HG02588 (cell line): ENCODE measurements around the gene PTP4A2.

Experiments
- ATAC-seq: cut with Tn5 transposase; IDR thresholded peaks from one replicate; pipeline ENCODE4 v1.9.1; 2021; ENCODE audit warnings: mild to moderate bottlenecking, moderate library complexity; ENCODE audit not compliant: unreplicated experiment

Gene PTP4A2

DNA sequence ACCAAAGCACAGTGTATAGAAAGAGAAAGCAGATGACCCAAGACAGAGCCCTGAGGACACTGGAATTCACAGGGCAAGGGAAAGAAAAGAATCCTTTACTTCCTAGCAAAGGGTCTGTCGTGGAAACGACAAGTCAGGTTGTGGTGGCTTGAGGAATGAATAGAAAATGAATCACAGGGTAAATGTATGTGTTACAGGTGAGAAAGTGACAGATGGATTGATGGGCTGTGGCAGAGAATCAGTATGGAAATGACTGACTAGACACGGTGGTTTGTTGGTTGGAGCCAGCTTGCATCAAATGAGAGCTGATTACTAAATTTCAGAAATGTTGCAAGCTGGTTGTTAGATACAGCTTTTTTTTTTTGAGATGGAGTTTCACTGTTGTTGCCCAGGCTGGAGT lies 46.9 kb downstream of the PTP4A2 start:
- ATAC-seq: no peak

DNA sequence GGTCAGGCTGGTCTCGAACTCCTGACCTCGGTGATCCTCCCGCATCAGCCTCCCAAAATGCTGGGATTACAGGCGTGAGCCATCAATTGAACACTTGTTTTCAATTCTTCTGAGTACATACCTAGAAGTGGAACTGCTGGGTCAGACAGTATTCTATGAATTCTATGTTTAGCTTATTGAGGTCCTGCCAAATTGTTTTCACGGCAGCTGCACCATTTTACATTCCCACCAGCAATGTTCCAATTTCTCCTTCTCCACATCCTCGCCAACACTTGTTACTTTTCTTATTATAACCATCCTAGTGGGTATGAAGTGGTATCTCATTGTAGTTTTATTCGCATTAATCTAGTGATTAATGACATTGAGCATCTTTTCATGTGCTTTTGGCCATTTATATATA lies 49.9 kb downstream of the PTP4A2 start:
- no peak for ATAC-seq

DNA sequence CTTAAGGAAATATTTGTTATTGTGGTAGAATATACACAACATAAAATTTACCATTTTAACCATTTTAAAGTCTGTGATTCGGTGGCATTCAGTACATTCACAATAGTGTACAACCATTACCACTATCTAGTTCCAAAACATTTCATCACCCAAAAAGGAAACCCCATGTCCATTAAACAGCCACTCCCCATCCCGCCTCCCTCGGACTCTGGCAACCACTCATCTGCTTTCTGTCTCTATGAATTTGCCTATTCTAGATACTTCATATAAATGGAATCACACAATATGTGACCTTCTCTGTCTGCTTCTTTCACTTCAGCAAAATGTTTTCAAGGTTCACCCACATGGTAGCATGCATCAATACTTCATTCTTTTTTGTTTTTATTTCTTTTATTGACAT lies 51.3 kb downstream of the PTP4A2 start:
- no peak for ATAC-seq

DNA sequence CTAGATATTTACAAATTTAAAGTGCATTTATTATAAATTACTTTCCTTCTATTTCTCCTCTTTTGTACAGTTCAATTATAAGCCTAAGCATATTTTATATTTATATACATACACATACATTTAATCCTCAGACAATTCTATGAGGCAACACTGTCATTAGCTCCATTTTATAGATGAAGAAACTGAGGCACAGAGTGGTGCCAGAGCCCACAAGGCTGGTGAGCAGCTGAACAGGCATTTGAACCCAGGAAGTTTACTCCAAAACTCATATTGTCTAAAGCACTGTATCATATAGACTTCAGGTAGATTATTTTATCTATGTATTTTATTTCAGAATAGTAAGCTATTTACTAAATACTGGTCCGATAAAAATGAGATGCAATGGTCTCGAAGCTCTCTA lies 52.3 kb downstream of the PTP4A2 start:
- no peak for ATAC-seq

DNA sequence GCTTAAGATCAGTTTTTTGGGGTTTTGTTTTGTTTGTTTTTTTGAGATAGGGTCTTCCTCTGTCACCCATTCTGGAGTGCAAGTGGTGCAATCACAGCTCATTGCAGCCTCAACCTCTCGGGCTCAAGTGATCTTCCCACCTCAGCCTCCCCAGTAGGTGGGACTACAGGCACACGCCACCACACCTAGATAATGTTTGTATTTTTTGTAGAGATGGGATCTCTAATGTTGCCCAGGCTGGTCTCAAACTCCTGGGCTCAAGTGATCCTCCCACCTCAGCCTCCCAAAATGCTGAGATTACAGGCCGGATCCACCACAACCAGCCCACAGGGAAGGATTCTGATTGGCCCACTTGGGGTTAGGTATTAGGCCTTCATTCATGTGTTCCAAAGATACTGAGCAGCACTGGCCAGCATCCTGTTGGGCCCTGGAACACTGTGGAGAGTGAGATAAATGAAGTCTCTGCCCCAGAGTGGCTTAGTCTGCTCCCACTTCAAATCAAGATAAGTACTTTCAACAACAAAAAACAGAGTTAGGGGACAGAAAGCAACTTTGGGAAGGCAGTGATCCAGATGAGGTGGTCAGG lies 54.7 kb downstream of the PTP4A2 start:
- ATAC-seq: no peak

DNA sequence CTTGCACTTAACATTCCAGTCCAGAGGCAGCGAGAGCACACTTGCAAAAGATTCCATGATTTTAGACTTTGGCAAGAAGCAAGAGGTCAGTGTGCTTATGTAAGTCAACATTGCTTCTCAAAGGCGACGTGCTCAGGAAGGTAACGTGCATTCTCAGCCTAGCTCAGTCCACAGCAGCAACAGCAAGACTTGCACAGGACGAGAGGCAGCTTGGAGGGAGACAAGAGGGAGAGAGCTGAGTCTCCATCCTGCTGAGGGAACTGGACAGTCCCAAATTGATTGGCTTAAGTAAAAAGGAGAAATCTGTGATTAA lies 56.5 kb downstream of the PTP4A2 start:
- ATAC-seq: no peak

DNA sequence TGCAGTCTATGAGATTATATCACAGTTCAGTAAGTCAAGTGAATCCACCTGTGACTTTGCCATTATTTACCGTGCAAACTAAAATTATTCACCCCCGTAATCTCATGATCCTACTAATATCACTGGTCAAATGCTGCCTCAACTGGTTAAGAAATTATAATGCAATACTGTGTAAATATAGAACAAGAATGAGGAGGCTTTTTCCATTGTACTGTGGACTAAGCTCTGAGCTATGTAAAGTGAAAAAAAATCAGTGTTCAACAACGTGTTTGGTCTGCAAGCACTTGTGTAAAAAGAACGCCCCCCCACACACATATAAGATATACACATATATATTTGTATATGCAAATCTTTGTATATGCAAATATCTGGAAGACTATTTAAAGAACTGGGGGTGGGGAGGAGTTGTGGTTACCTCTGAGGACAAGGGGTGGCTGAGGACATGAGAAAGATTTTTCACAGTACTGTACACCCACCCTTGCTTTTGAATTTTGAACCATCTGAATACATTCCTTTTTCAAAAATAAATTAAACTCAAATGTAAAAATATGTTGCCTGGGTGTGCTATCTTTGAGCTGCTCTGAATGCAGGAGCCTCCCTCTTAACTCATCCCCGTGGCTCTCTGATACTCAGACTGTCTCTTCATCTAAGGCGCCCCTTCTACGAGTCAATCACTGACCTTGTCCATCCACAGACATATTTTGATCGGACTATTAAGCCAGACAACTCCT lies 57.0 kb downstream of the PTP4A2 start:
- ATAC-seq: no peak

DNA sequence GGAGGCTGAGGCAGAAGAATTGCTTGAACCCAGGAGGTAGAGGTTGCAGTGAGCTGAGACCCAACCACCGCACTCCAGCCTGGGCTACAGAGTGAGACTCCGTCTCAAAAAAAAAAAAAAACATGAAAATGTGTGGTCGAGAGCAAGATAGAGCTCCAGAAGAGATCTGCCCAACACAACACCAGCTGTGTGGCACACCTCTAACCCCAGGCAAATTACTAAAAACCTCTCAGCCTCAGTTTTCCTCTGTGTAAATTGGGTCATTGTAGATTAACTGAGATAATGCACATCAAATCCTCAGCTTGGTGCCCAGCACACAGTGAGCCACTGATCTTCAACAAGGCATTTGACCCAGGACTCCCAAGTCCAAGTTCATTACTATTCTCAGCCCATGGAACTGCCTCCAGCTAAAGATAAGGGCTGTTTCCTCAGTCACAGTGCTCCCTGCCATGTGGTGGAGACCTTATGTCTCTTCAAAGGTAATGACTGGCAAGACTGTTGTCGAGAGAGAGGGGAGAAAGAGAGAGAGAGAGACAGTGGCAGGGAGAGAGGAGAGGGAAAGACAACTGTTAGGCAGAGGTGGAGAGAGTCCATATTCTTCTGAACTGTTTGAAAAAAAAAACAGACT lies 58.1 kb downstream of the PTP4A2 start:
- ATAC-seq: no peak

DNA sequence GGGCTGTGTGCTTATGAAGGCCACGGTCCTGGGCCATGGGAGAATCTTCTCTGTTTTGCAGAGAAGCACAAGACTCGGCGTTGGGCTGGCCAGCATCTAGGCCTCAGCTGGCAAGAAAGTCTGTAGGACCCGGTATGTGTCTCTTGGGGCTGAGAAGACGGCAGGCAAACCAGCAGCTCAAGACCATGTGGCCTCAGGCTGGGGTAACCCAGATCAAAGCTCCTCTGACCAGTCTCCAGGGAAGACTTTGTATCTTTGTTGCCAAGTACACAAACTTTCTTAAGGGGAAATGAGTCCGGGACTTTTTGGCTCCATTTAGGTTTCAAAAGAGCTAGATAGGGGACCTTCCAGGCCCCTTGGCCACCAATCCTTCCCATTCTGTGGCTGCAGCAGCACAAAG lies 60.1 kb downstream of the PTP4A2 start:
- ATAC-seq: no peak

DNA sequence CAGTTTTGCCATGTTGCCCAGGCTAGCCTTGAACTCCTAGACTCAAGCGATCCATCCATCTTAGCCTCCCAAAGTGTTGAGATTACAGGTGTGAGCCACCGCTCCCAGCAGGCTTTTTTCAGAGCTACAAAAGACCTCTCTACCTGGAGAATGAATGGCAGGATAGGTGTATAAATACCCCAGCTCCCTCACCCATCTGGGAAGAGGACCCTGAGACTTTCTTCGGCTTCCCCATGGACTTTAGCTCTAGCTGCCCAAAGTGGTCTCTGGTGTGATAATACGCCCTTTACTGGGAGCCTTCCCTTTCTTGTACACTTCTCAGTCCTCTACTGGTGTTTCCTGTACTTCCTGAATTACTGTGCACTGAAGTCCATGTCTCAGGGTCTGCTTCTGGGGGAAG lies 60.6 kb downstream of the PTP4A2 start:
- ATAC-seq: no peak

DNA sequence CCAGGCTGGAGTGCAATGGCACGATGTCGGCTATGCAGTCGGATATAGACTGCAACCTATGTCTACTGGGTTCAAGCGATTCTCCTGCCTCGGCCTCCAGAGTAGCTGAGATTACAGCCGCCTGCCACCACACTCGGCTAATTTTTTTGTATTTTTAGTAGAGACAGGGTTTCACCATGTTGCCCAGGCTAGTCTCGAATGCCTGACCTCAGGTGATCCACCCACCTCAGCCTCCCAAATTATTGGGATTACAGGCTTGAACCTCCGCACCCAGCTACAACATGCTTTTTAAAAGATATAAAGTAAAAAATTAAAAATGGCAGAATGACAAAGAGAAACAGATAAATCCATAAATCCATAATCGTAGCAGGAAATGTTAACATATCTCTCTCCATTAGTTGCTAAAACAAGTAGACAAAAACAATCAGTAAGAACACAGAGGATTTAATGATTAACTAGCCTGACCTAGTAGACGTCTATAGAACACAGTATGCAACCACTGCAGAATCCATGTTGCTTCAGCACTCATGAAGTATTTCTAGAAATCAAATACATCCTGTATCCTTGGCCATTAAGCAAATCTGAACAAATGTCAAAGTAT lies 62.4 kb downstream of the PTP4A2 start:
- ATAC-seq: no peak

DNA sequence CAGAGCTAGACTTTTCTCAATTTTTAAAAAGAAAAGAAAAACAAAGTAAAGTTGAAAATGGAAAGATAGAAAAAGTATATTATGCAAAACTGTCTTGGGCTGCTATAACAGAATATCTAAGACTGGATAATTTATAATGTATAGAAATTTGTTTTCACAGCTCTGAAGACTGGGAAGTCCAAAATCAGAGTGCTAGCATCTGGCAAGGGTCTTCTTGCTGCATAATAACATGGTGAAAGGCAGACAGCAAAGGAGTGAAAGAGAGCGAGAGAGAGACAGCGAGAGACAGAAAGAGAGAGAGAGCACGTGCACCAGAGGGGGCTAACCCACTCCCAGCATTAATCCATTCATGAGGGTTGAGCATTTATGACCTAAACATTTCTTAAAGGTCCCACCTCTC lies 63.2 kb downstream of the PTP4A2 start:
- no peak for ATAC-seq

DNA sequence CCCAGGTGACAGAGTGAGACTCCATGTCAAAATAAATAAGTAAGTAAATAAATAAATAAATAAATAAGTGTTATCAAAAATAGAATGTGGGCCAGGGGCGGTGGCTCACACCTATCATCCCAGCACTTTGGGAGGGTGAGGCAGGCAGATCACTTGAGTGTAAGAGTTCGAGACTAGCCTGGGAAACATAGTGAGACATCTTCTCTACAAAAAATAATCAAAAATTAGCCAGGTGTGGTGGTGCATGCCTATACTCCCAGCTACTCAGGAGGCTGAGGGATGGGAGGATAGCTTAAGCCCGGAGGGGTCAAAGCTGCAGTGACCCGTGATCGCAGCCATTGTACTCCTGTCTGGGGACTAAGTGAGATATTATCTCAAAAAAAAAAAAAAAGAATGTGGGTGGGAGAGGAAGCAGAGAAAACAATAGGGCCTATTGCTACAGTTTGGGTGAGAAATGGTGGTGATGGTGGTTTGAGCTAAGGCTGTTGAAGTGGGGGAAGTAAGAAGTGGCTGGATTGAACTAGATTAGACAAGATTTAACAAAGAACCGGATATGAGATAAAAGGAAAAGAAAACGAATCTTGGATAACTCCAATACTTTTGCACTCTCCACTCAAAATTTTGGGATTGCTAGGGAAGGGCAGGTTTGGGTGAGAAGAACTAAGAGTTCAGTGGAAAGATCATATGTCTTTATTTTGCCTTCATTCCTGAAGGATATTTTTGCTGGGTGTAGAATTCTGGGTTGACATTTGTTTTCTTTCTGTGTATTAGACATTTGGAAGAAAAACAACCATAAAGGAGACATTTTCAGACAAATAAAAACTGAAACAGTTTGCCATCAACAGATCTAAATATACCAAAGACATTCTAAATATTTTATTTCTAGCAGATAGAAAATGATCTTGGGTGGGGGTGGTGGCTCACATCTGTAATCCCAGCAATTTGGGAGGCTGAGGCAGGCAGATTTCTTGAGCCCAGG lies 65.2 kb downstream of the PTP4A2 start:
- no peak for ATAC-seq

DNA sequence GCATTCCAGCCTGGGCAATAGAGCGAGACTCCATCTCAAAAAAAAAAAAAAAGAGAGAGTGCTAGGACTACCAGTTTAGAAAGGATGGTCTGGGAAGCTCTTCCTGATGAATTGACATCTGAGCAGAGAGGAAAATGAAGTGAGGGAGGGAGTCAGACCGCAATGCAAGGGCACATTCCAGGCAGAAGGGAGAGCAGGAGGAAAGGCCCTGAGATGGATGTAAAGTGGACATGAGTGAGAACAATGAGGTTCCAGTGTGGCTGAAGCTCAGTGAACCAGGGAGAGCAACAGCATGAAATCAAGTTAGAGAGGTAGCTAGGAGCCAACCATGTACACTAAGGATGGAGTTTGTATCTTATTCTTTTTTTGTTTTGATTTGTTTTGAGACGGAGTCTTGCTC lies 66.5 kb downstream of the PTP4A2 start:
- no peak for ATAC-seq

DNA sequence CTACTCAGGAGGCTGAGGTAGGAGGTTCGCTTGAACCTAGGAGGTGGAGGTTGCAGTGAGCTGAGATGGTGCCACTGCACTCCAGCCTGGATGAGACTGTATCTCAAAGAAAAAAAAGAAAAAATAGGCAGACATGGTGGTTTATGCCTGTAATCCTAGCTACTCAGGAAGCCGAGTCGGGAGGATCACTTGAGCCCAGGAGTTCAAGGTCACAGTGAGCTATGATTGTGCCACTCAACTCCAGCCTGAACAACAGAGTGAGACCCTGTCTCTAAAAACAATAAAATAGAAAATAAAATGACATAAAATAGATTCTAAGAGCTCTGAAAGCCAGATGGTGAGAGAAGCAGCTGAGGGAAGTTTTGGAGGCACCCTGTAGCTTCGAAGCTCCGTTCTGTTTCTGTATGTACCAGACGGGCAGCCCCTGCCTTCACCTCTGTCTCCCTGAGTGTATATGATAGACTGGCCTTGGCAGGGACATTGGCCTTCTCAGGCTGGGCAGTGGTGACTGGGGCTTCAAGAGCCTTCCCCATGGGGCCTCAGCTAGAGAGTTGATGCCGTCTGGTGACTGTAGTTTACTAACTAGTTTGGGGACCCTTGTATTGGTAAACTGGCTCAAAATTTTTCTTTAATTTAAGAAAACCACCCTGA lies 68.0 kb downstream of the PTP4A2 start:
- ATAC-seq: no peak

DNA sequence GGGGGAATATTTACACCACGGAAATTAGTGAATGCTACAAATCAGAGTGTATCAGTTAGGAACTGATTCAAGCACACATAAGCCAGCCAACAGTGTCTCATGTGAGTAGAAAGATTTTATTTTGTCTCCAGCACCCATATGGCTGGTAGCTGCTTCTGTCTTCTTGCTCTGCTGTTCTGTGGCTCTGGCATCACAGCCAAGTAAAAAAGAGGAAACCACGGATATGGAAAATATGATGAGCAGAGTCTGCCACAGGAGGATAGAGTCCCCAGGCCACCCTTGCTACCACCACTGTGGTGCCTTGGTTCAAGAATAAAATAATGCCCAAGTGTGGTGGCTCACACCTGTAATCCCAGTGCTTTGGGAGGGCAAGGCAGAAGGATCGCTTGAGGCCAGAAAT lies 68.7 kb downstream of the PTP4A2 start:
- no peak for ATAC-seq

DNA sequence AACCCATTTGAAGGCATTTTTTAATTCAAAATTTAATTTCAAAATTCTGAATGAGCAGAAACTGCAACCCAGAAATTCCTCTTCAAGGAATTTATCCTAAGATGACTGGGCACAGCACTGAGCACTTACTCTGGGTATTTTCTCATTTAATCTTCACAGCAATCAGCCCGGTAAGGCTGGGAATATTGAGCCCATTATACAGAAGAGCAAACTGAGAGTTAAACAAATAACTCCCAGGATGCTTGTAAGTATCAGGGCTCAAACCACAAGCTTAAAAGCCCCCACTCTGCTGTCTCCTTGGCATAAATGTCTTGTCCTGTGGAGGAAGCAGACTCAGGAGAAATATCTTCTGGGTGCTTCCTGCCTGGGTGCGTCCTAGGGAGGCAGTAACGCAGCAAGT lies 69.3 kb downstream of the PTP4A2 start:
- no peak for ATAC-seq

DNA sequence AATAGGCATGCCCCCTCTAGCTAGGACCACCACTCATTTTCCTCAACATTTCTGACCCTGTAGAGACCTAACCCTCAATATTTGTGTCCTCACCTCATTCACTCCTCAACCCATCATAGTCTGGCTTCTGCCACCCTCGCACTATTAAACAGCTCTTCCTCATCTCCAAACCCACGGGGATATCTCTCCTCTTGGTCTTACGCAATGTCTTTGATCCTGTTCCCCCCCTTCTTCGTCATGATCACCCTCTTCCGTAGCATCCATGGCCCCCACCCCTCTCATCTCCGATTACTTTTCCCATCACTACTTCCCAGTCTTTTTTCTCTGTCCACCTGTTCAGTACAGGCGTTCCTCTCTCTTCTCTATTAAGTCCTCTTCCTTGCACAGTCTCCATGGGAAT lies 70.6 kb downstream of the PTP4A2 start:
- ATAC-seq: no peak

DNA sequence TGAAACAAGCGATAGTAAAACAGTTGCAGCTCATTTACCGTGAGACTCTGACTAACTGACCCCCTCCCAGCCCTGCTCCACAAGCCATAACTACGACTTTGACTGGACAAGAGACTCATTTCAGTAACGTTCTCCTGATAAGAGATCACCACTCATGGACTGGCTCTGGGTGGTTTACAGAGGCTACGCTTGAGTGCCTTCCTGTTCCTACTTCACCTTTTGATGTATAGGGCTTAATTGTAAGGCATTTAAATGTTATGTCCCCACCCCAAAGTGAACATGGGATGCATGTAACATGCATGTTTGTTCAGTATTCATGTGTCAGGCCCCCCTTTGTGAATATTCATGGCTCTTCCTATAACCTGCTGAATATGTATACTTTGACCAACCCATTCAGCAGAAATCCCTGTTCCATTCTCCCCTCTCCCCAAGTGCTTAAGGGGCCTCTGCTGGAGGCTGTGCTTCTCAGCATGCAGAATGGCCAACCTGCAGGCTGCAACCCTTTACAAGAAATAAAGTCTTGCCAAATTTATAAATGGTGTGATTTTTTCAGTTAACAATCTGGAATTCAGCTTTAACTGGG lies 71.6 kb downstream of the PTP4A2 start:
- ATAC-seq: no peak

DNA sequence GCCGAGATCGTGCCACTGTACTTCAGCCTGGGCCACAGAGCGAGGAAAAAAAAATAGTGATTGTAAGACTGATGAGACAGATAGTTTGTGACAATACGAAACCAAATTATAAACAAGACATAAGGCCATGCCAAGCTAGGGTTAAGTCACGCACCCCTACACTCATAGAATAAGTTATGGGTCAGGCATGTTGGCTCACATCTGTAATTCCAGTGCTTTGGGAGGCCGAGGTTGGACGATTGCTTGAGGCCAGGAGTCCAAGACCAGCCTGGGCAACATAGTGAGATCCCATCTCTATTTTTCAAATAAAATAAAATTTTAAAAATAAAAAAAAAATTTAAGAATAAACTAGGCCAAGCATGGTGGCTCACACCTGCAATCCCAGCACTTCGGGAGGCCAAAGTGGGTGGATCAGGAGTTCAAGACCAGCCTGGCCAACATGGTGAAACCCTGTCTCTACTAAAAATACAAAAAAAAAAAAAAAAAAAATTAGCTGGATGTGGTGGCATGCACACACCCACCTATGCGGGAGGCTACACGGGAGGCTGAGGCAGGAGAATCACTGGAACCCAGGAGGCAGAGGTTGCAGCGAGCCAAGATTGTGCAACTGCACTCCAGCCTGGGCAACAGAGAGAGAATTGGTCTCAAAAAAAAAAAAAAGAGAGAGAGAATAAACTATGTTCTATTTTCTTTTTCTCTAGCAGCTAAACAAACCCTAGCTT lies 72.3 kb downstream of the PTP4A2 start:
- ATAC-seq: no peak
